GM18909 (cell line): ENCODE results near the gene KCNH8.

ENCODE experiments used
- ATAC-seq: cut with Tn5 transposase; IDR thresholded peaks from one replicate; pipeline ENCODE4 v1.9.1; 2021; ENCODE audit warnings: mild to moderate bottlenecking; ENCODE audit not compliant: unreplicated experiment, poor library complexity

The KCNH8 gene

GRCh38 chr3:19248143-19248542, 99.8 kb downstream of the KCNH8 start:
- no peak for ATAC-seq

- ATAC-seq = no peak
These were observed 100.5 kb downstream of the KCNH8 start for GRCh38 chr3:19248767-19249166.

GRCh38 chr3:19250959-19251610, 102.8 kb downstream of the KCNH8 start:
- ATAC-seq = no peak

- ATAC-seq = no peak
These were observed 105.9 kb downstream of the KCNH8 start for GRCh38 chr3:19254189-19254588.

- no peak for ATAC-seq
These were observed 106.6 kb downstream of the KCNH8 start for GRCh38 chr3:19254784-19255338.

GRCh38 chr3:19256313-19256712, 108.0 kb downstream of the KCNH8 start:
- ATAC-seq = no peak

GRCh38 chr3:19263606-19264005, 115.3 kb downstream of the KCNH8 start:
- ATAC-seq = no peak

GRCh38 chr3:19264424-19264823, 116.1 kb downstream of the KCNH8 start:
- ATAC-seq = no peak

GRCh38 chr3:19267040-19267439, 118.7 kb downstream of the KCNH8 start:
- no peak for ATAC-seq

- ATAC-seq = no peak
These were observed 122.2 kb downstream of the KCNH8 start for GRCh38 chr3:19270481-19270880.

- no peak for ATAC-seq
These were observed 124.0 kb downstream of the KCNH8 start for GRCh38 chr3:19272296-19272695.

- ATAC-seq = no peak
These were observed 124.8 kb downstream of the KCNH8 start for GRCh38 chr3:19273091-19273490.

- ATAC-seq = no peak
These were observed 126.3 kb downstream of the KCNH8 start for GRCh38 chr3:19274576-19274975.

GRCh38 chr3:19284974-19285373, 136.7 kb downstream of the KCNH8 start:
- ATAC-seq = no peak

- no peak for ATAC-seq
These were observed 145.0 kb downstream of the KCNH8 start for GRCh38 chr3:19293295-19293694.

GRCh38 chr3:19295208-19295607, 146.9 kb downstream of the KCNH8 start:
- ATAC-seq = no peak

- ATAC-seq = no peak
These were observed 183.6 kb downstream of the KCNH8 start for GRCh38 chr3:19331931-19332330.

- no peak for ATAC-seq
These were observed 185.8 kb downstream of the KCNH8 start for GRCh38 chr3:19334120-19334519.

- no peak for ATAC-seq
These were observed 190.5 kb downstream of the KCNH8 start for GRCh38 chr3:19338769-19339168.

- ATAC-seq = no peak
These were observed 194.1 kb downstream of the KCNH8 start for GRCh38 chr3:19342389-19342788.

- no peak for ATAC-seq
These were observed 198.4 kb downstream of the KCNH8 start for GRCh38 chr3:19346759-19347158.

GRCh38 chr3:19347671-19348070, 199.4 kb downstream of the KCNH8 start:
- ATAC-seq = no peak
